ENCODE data around the gene KIF3A. TPM values are rescaled to one million over a fixed set of nuclear protein-coding genes. Genes with fewer than 3 reads are reported as not detected.

The KIF3A gene
- total and polyA plus RNA-seq, 4 donors: 0.58 to 1.2 (median 0.86) TPM

GRCh38 chr5:132680780-132681475 is 56.4 kb downstream of the KIF3A start:
- H3K9ac ChIP-seq (ENCODE audit: low read depth in 1 of 2, low read length in 2 of 2): no peak overlapping the region
- no peak for DNase-seq (ENCODE audit: low spot score)
- H3K27me3 ChIP-seq (ENCODE audit: control insufficient read depth in 4 of 4, insufficient read depth in 4 of 4, low read length in 3 of 4): no peaks in the 10 kb centered on the region
- TF ChIP-seq GABPA (IDR thresholded peaks at IDR 0.05 in 1 of 2, conservative IDR thresholded peaks at IDR 0.05 in 1 of 2): no peak
- no peak for TF ChIP-seq SP1 (IDR thresholded peaks at IDR 0.05)
- H3K36me3 ChIP-seq (ENCODE audit: control insufficient read depth in 4 of 4, insufficient read depth in 3 of 4, low read depth in 1 of 4, low read length in 3 of 4): no peaks in the 10 kb centered on the region
- 94% methylated on average over 8 of the region's 8 CpGs for WGBS
- H3K9me3 ChIP-seq (ENCODE audit: control insufficient read depth in 4 of 4, low read length in 3 of 4): no peaks in the 10 kb centered on the region
- H3K27ac ChIP-seq (ENCODE audit: low read depth in 1 of 2, low read length in 2 of 2): no peak overlapping the region
- H3K4me1 ChIP-seq (ENCODE audit: control insufficient read depth in 4 of 4, insufficient read depth in 4 of 4, low read length in 3 of 4): no peaks in the 10 kb centered on the region
- no peak overlapping the region for H3K4me3 ChIP-seq (ENCODE audit: low read depth in 1 of 3, low read length in 3 of 3)

- no peak overlapping the region for H3K9ac ChIP-seq (ENCODE audit: low read depth in 1 of 2, low read length in 2 of 2)
- no peaks in the 10 kb centered on the region for H3K36me3 ChIP-seq (ENCODE audit: control insufficient read depth in 4 of 4, insufficient read depth in 3 of 4, low read depth in 1 of 4, low read length in 3 of 4)
- H3K4me1 ChIP-seq (ENCODE audit: control insufficient read depth in 4 of 4, insufficient read depth in 4 of 4, low read length in 3 of 4): no peaks in the 10 kb centered on the region
- TF ChIP-seq RXRA (IDR thresholded peaks at IDR 0.05): no peak
- no peak for TF ChIP-seq TAF1 (conservative IDR thresholded peaks at IDR 0.05)
- no peak for TF ChIP-seq YY1 (IDR thresholded peaks at IDR 0.05)
- TF ChIP-seq GABPA (IDR thresholded peaks at IDR 0.05 in 1 of 2, conservative IDR thresholded peaks at IDR 0.05 in 1 of 2): no peak
- TF ChIP-seq RAD21 (IDR thresholded peaks at IDR 0.05): no peak
- TF ChIP-seq NR2F2 (IDR thresholded peaks at IDR 0.05): no peak
- TF ChIP-seq EGR1 (IDR thresholded peaks at IDR 0.05; ENCODE audit: low read depth in 2 of 2): no peak
- no peak for TF ChIP-seq REST (IDR thresholded peaks at IDR 0.05)
- no peak for TF ChIP-seq FOXA2 (IDR thresholded peaks at IDR 0.05)
- no peak for TF ChIP-seq HNF4G (IDR thresholded peaks at IDR 0.05)
- TF ChIP-seq SP1 (IDR thresholded peaks at IDR 0.05): no peak
- TF ChIP-seq CTCF (IDR thresholded peaks at IDR 0.05; ENCODE audit: low read depth, low read length, missing input control): no peak
- no peak for TF ChIP-seq ZBTB33 (IDR thresholded peaks at IDR 0.05)
- no peak for TF ChIP-seq JUND (IDR thresholded peaks at IDR 0.05)
- TF ChIP-seq HNF4A (conservative IDR thresholded peaks at IDR 0.05): no peak
- H3K27me3 ChIP-seq (ENCODE audit: control insufficient read depth in 4 of 4, insufficient read depth in 4 of 4, low read length in 3 of 4): no peaks in the 10 kb centered on the region
- WGBS: 96% methylated on average over 15 of the region's 15 CpGs
- no peak for DNase-seq (ENCODE audit: low spot score)
- no peak overlapping the region for H3K27ac ChIP-seq (ENCODE audit: low read depth in 1 of 2, low read length in 2 of 2)
- H3K9me3 ChIP-seq (ENCODE audit: control insufficient read depth in 4 of 4, low read length in 3 of 4): no peaks in the 10 kb centered on the region
- H3K4me3 ChIP-seq (ENCODE audit: low read depth in 1 of 3, low read length in 3 of 3): no peak overlapping the region
Observed at GRCh38 chr5:132679717-132680380, 57.5 kb downstream of the KIF3A start.

Data from liver (tissue), 9 donors.